Stimulated activated CD8-positive, alpha-beta memory T cell treated with anti-CD3 and anti-CD28 coated beads, Interleukin-12 subunit alpha, Interleukin-12 subunit beta, amount 100 ng/mL, for 4 hours (primary cell): Measurements from ENCODE around the gene DUSP14.

Experiments used
- DNase-seq: peaks from one replicate; pipeline ENCODE4 v3.0.0-alpha.2; 2020; ENCODE audit warnings: low read depth

Gene DUSP14

GRCh38 chr17:37517881-37518280 lies 28.2 kb downstream of the DUSP14 start:
- DNase-seq: no peak

GRCh38 chr17:37518826-37519225 lies 29.1 kb downstream of the DUSP14 start:
- no peak for DNase-seq

- no peak for DNase-seq
Observed at GRCh38 chr17:37519251-37519985, 29.7 kb downstream of the DUSP14 start.

- DNase-seq: no peak
Observed at GRCh38 chr17:37520174-37520573, 30.5 kb downstream of the DUSP14 start.

GRCh38 chr17:37521821-37522220 lies 32.1 kb downstream of the DUSP14 start:
- DNase-seq: no peak

GRCh38 chr17:37523715-37524219 lies 34.1 kb downstream of the DUSP14 start:
- DNase-seq: no peak

GRCh38 chr17:37527249-37527851 lies 37.7 kb downstream of the DUSP14 start:
- DNase-seq: no peak

GRCh38 chr17:37530420-37530819 lies 40.7 kb downstream of the DUSP14 start:
- no peak for DNase-seq

- DNase-seq: no peak
Observed at GRCh38 chr17:37532756-37533155, 43.1 kb downstream of the DUSP14 start.

GRCh38 chr17:37535906-37536305 lies 46.2 kb downstream of the DUSP14 start:
- no peak for DNase-seq

- no peak for DNase-seq
Observed at GRCh38 chr17:37538981-37539659, 49.4 kb downstream of the DUSP14 start.

- DNase-seq: no peak
Observed at GRCh38 chr17:37541880-37542660, 52.4 kb downstream of the DUSP14 start.

- no peak for DNase-seq
Observed at GRCh38 chr17:37543637-37544052, 54.0 kb downstream of the DUSP14 start.

GRCh38 chr17:37545486-37545885 lies 55.8 kb downstream of the DUSP14 start:
- no peak for DNase-seq

- DNase-seq: no peak
Observed at GRCh38 chr17:37546302-37546701, 56.6 kb downstream of the DUSP14 start.

- DNase-seq: no peak
Observed at GRCh38 chr17:37547986-37548385, 58.3 kb downstream of the DUSP14 start.

- no peak for DNase-seq
Observed at GRCh38 chr17:37551788-37552187, 62.1 kb downstream of the DUSP14 start.

- no peak for DNase-seq
Observed at GRCh38 chr17:37553401-37553966, 63.8 kb downstream of the DUSP14 start.

GRCh38 chr17:37555386-37555785 lies 65.7 kb downstream of the DUSP14 start:
- DNase-seq: no peak

GRCh38 chr17:37557482-37557881 lies 67.8 kb downstream of the DUSP14 start:
- DNase-seq: no peak

GRCh38 chr17:37558299-37558698 lies 68.6 kb downstream of the DUSP14 start:
- DNase-seq: no peak
